Raji (cell line): ENCODE results near the gene DBX2.

Experiments
- POLR2A ChIP-seq: IDR thresholded peaks from 2 replicates; pipeline ENCODE4 v1.6.1; 2011; ENCODE audit warnings: low read depth, low read length, control low read depth; ENCODE audit not compliant: insufficient read depth

Gene DBX2

DNA sequence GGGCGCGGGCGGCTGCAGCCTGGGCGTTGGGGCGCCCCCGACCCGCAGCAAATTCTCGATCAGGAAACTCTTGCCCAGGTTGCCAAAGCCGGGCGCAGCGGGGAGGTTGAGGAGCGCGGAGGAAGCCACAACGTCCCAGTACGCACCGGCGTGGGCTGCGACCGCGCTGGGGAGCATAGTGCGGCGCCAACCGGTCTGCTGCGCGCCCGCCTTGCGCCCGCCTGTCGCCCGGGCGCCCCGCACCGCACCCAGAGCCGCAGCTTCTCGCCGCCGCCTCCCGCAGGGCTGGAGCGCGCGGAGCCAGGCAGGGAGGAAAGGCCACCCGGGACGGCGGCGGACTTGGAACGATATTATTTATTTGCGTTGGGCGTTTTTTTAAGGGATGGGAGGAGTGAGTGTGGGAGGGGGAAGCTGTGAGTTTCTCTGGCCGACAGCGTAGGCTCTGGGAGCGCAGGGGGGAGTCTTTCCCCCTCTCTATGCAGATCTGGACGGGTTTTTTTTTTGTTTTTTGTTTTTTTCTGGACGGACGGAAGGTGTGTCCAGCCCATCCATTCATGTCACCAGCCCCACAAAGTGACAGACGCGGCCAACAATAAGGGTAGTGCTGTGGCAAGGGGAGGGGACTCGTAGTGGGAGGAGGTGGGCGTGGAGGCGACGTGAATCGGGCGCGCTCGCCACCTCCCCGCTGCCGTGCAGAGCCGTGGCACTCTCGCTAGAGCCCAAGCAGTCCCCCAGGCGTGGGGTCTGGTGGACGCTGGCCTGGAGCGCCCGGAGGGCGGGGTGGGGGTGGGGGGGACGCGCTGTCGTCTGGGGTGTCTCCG, at the start of gene DBX2:
Gene DBX2 (minus strand): TSS at position 349 of the 821 bp plus-strand sequence. CDS start 172 bp downstream, at position 177.
- TF ChIP-seq POLR2A: no peak

DNA sequence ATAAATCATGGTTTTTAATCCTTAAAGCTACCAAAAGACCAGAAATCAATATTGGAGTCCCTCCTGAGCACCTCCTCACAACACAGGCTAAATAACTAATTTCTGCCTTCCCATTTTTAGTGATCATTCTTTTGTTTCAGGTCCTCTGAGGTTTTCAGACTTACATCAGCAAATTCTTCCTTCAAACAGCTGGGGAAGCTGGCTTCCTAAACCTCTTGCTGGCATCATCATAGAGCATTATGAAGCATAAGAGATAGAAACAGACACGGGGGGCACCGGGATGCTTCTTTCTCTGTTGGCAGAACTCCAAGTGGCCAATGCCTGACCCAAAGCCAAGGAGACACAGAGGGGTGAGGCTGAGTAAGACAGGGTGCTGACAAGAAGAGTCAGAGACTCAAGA, 47.9 kb upstream of the DBX2 start:
- TF ChIP-seq POLR2A: no peak

DNA sequence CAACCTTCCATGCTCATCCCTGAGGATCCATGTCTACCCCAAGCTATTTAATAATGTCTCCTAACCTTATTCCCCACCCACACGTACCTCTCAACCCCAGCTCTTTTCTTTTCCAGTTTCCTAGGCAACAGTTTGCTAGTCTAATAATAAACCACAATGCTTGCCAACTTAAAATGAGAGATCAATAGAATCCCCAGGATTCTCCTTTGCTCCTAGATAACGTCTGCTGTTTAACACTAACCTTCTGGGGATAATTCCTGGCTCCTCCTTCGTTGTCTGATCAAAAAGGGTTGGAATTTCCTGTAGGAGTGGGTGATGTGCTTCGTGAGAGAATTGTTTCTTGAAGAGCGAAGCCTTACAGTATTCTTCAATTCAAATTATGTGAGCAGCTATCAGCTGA, 42.2 kb upstream of the DBX2 start:
- no peak for TF ChIP-seq POLR2A

DNA sequence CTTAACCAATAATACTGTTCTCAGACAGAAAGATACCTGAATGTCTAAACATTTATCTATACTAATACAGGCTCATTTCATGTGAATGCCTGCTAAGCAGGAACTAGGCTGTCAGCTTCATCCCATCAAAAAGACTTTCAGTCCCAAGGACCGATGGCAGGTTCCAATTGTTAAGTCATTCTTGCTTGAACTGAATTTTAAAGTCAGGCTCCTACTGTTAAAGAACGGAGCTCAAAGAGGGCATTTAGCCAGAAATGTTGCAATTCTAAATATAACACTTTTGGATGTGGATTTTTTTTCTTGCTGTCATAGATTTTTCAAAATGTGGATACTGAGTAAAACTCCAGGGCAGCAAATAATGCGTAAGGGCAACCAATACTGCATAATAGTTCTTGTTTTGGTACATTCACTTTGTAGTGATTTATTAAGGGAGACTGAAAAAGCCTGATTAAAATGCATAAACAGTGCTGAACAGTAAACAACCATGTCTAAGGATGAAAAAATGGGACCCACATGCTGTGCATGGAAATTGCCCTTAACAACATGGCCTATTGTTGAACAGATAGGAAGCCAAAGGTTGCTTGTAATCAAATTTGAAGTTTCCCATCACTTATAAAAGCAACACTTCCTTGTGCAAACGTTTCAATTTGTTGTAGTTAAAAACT, 38.6 kb upstream of the DBX2 start:
- no peak for TF ChIP-seq POLR2A

DNA sequence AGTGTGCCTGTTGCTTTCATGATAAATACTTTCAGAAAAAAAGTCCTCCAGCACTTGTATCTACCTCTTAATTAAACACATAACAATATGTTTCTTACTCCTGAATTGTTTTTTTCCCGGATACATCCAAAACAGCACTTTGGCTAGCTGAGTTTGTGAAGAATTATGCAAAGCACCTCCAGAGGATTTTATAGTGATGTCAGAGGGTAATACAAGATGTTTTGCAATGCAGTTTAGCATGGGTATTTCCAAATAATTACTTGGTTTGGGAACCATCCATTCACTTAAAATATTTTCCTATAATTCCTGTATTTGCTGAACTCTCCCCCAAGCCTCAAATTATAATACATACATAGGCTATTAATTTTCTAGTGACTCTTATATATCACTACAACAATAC, 37.7 kb upstream of the DBX2 start:
- TF ChIP-seq POLR2A: no peak

DNA sequence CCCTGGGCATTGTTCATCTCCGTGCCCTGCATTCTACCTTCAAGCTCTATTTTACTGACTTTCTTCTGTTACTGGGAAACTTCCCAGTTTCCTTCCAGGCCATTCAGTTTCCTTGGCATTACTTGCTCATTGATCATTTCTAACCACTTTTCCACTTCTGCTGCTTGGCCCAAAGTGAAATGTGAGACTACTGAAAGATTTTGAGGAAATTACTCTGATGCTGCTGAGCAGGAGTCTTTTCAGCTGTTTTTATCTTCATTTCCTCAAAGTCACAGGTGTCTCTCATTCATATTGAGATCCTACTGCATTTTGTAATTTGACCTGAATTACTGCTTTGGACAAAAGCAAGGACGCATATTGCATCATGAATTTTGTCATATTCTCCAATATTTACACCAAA, 26.4 kb upstream of the DBX2 start:
- no peak for TF ChIP-seq POLR2A

DNA sequence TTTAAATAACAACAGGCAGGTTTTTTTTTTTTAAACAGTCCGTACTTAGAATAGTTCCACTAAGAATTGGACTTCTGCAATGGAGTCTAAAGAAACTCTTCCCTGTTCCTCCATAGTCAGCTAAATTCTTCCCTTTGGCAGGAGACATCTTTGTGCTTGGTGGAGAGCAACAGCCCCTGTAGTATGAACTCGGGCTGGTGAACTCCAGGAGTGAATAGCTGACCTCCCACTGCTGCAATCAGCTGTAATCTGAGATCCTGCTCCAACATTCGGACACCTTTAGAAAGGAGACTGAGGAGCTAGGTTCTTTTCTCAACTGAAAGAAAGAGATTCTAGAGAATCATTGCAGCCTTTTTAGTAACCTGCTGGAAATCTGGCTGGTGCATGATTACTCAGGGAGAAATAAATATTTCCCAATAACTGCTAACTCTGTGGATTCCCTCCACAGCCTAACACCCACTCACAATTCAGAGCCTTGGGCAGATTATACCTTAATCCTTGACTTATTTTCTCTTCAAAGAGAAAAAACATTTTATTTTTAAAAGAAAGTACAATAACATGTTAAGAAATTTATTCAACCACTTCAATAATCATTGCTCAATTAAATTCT, 25.6 kb upstream of the DBX2 start:
- no peak for TF ChIP-seq POLR2A

DNA sequence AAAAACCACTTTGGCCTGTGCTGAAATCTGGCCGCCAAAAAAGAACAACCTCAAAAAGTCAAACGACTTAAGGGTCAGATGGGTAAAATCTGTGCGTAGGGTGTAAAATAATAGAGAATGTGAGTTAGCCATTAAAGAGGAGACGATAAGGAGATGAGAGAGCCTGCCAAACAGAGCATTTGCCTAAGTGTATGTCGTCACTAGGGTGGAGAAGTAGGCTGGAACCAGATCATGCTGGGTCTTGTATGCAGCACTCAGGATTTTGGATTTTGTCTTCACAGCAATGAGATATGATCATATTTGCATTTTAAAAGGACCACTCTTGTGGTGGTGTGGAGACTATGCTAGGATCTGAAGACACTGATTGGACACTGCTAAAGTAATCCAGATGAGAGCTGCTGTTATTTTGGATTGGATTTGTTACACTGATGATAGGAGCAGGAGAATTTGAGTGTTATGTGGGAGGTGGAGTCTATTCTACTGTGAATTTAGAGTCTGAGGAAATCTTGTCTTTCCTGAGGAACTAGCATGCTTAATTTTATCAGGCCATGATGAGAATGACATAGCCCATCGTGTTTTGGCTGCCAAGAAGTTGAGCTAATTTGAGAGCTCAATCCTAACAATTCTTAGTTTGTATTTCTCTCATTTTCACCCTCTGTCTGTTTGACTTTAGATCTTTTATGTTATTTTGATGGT, 24.8 kb upstream of the DBX2 start:
- no peak for TF ChIP-seq POLR2A

DNA sequence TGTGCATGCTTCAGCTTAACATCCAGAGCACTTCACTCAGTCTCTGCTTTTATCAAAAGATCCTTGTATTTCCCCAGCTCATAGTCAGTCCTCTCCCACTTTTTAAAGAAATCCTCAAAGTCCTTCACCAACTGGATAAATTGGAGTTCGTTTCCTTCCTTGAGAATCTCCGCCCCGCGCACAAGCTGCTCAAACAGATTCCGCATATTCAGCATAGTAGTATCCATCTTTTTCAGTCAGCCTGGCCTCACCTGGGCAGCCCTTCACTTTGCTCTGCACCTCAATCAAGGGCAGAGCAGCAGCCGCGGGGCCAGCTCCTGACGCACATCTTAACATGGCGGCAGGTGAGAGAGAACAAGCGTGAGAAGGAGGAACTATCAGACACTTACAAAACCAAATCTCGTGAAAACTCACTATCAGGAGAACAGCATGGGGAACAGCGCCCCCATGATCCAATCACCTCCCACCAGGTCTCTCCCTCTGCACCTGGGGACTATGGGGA, 14.3 kb upstream of the DBX2 start:
- TF ChIP-seq POLR2A: no peak

DNA sequence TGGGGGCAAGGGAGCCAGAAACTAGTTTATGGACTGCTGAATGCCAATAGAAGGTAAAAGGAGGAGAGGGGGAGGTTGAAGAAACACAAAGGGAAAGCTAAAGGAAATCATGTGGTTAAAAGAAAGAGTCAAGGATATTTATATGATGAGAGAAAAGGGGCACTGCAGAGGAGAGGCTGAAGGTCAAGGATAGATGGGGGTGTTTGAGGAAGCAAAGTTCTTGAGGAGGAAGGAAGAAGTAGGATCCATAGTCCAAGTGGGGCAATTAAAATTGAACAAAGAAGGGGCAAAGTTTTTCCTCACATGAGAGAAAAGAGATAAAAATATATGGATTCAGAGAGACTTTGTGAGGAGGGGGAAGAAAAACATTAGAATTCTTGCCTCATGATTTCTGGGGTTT, 10.1 kb upstream of the DBX2 start:
- TF ChIP-seq POLR2A: no peak

DNA sequence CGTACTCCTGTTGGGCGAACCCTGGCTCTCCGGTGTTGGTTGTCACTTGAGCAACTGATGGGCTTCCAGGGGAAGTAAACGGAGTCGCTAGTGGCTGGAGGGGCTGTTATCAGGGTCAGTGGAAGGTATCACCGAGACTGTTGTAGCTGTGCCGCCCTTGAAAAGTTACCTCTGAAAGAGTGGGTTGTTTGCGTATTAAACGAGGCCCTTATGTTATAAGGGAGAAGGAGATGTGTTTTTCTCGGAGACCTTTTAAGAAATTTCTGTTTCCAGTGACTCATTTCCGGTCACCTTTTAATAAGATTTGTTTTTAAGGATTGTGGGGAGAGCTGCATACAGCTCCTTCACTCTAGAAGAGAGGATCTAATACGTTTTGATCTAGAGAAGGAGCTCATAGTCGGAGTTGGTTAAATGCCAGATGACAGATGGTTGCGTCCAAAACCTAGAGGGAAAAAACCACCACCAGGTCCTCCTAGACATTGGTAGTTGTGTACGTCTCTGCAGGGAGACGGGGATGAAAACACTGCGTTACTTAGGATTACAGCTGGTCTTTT, 750 bp upstream of the DBX2 start:
- TF ChIP-seq POLR2A: no peak

DNA sequence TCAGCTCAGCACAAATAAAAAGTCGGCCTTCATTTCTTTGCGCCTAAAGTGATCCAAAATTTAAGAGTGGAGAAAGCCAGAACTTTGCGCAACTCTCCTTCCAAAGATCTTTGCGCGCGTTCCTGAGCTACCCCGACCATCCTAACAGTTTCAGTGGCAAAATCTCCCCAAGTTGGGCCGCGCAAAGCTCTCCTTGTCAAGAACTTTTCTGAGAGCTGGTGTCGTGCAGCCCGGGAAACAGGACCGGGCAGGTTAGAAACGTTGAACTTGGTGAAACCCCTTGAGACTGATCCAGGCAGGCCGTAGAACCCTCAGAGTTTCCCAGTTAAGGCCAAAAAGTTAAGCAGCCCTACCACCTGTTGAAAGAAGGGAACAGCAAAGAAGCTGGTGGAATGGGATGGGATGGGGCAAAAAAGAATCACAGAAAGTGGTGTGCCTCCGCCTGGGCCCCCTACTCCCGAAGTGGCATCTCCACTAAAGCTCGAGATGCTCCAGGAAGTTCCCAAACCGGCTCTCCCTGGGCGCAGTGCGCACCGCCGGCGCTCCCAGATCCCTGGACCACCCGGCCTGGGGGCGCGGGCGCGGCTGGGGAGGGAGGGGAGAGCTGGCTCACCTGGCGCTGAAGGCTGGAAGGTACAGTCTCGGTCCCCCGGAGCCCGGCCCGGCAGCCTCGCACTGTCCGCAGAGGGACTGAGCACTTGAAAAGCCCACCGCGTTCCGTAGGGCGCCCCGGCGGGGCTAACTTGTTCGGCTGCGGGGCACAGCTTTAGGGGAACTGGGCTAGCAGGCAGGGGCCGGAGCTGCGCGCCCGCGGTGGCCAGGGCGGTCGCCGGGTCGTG, 768 bp downstream of the DBX2 start:
- no peak for TF ChIP-seq POLR2A

DNA sequence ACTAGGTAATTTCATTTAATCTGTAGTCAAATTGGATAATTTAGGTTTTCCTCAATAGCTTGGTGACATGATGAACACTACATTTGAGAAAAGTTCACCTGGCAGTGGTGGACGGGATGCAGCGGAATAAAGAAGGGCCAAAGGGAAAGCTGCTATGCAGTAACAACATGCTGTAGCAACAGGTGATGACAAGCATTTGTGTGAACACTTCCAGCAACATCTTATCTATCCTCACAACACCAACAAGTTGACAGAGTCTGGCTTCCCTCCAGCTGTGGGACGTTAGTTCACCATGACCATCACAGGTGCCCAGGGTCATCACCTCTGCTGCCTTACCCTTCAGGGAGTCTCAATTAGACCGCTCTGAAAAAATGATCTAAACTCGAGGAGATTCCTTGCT, 8.3 kb downstream of the DBX2 start:
- no peak for TF ChIP-seq POLR2A

DNA sequence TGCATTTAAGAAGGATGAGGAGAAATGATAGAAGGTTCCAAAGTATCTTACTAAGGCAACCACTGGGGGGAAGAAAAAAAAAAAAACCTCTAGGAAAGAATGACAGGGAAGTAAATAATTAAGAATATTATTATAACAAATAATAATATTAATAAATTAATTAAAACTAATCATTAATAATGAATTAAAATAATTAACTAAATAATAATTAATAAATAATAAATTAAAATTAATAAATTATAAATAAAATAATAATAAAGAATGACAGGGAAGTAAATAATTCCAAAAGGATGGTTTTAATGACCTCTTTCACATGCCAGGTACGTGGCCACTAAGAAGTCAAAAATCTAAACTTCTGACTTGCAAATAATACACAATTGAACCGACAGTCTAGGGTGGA, 9.9 kb downstream of the DBX2 start:
- no peak for TF ChIP-seq POLR2A
